GM19035 (cell line): ENCODE results near the gene WHRN.

Experiments used
- ATAC-seq: cut with Tn5 transposase; IDR thresholded peaks from one replicate; pipeline ENCODE4 v1.9.1; 2021; ENCODE audit not compliant: unreplicated experiment

The WHRN gene

GRCh38 chr9:114386361-114386885 is 118.8 kb downstream of the WHRN start:
- no peak for ATAC-seq

- ATAC-seq, result peak; percentile 81
These were observed 119.7 kb downstream of the WHRN start for GRCh38 chr9:114385397-114386181.

DNA sequence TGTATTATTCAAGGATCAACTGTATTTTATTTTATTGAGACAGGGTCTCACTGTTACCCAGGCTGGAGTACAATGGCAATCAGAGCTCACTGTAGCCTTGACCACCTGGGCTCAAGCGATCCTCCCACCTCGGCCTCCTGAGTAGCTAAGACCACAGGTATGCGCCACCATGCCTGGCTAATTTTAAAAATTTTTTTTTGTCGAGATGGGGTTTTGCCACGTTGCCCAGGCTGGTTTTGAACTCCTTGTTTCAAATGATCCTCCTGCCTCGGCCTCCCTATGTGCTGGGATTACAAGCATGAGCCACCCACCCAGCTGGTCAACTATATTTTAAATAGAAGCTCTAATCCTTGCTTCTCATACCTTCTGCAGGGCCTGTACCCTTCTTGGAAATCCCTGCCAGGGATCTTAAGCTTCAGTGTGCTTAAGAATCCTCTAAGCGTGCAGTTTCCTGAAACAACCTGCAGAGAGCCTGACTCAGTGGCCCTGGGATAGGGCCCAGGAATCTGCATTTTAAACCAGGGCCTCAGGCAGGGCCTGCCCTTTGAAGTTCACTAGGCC is 120.4 kb downstream of the WHRN start:
- no peak for ATAC-seq

DNA sequence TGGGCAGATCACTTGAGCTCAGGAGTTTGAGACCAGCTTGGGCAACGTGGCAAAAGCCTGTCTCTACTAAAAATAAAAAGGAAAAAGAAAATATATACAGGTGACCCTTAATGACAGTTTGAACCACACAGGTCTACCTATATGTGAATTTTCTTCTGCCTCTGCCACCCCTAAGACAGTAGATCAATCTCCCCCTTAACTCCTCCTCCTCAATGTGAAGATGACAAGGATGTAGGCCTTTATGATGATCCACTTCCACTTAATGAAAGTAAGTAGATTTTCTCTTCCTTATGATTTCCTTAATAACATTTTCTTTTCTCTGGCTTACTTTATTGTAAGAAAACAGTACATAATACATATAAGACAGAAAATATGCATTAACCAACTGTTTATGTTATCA is 120.9 kb downstream of the WHRN start:
- ATAC-seq, result no peak

DNA sequence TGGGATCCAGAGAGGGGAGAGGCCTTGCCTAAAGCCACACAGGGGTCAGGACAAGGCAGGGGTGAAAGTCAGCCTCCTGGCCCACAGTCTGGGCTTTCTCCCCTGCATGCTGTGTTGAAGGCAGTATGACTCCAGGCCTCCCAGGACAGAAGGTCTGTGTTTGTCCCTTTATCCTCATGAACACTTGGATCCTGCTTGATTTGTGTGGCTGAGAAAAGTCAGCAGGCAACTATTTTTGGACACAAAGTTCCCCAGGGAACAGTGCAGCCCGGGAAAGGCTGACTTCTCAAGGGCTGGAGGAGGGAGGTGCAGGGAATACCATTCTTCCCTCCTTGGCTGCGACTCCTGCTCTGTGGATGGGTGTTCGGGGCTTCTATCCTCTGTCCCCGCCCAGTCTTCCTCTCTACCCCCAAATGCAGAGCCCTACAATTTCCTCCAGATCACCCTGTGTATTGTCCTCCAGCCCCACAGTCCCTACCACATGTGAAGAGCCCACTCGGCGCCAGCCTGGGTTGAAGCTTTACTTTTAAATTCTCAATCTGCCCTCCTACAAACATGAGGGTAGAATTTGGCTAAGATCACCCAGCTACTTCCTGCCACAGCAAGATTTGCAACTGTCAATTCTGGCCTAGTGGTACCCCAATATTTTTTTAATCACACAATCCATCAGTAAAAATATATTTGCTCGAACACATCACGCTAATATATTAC is 121.6 kb downstream of the WHRN start:
- no peak for ATAC-seq

GRCh38 chr9:114382699-114383520 is 122.4 kb downstream of the WHRN start:
- no peak for ATAC-seq

DNA sequence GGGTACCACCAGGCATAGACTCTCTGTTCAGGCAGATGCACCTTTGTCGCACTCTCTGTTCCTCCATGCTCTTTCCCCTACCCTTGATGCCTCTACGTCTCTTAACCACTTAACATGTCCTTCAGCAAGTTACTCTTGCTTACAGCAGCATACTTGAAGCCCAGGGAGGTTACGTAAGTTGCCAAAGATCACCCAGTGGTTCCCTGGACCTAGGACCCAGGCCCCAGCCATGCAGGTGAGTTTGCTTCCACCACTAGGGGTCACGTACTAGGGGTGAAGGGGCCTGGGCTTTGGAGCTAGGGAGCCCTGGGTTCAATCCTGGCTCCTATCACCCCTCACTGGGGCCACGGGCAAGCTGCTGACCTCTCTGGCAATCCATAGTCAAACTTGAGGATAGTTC is 126.4 kb downstream of the WHRN start:
- no peak for ATAC-seq

- no peak for ATAC-seq
These were observed 127.3 kb downstream of the WHRN start for GRCh38 chr9:114378016-114378415.

GRCh38 chr9:114376586-114377445 is 128.5 kb downstream of the WHRN start:
- no peak for ATAC-seq

GRCh38 chr9:114375386-114376175 is 129.7 kb downstream of the WHRN start:
- no peak for ATAC-seq

GRCh38 chr9:114374936-114375335 is 130.3 kb downstream of the WHRN start:
- ATAC-seq, result no peak

DNA sequence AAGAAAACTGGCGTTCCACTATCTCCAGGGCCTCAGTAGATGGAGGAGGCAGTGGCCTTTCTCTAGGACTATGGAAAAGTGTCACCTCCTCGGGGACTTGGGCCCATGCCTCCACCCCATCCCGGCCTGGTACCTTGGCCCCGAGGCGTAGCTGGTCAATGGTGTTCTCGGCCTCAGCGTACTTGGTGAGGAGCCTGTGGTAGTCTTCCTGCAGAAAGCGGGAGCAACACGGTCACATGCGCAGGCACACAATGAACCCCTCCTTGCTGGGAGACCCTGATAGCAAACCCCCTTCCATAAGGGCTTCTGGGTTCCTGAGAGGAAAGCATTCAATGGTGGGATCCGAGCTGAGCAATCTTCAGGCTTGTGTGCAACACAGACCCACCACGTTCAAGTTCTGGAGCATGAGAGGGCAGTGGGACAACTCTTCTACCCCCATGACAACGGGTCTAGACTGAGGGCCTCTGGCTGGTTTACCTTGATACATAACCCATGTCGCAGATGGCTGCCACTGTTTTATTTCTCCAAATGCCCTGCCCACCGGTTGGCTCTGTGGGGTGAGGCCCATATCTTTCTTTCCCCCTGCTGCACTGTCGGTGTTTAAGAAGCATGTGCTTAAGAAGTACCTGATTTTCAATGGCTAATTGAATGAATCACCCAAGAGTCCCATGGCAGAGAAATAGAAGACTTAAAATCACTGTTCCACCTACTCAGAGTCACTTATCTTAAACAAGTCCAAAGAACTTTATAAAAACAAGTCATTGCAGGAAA is 131.1 kb downstream of the WHRN start:
- no peak for ATAC-seq

GRCh38 chr9:114372921-114373448 is 132.3 kb downstream of the WHRN start:
- ATAC-seq, result peak; percentile 95

- ATAC-seq, result no peak
These were observed 133.0 kb downstream of the WHRN start for GRCh38 chr9:114371973-114372917.

- ATAC-seq, result no peak
These were observed 133.8 kb downstream of the WHRN start for GRCh38 chr9:114371343-114371944.

- no peak for ATAC-seq
These were observed 134.3 kb downstream of the WHRN start for GRCh38 chr9:114370968-114371320.
